Smooth muscle cell (in vitro differentiated cells): ENCODE data around the gene DIAPH3. TPM values are rescaled to one million over a fixed set of nuclear protein-coding genes. Genes with fewer than 3 reads are reported as not detected.

Experiments
- DNase-seq: peaks from one replicate; lab custom pipeline; 2025; ENCODE audit not compliant: unreplicated experiment; lab: John Stamatoyannopoulos, UW
- H2AFZ ChIP-seq: fragments of 200-600 bp; sonication (generic); 2 replicates; pipeline ENCODE4 v1.6.0; 2016; ENCODE audit warnings: antibody characterized with exemption, low read depth, mild to moderate bottlenecking
- H3F3A ChIP-seq: fragments of 200-600 bp; sonication (generic); 2 replicates; pipeline ENCODE4 v1.6.0; 2017; ENCODE audit warnings: antibody characterized with exemption, low read depth
- H3K27ac ChIP-seq: fragments of 200-600 bp; sonication (generic); 2 replicates; pipeline ENCODE4 v1.5.1; 2016; ENCODE audit warnings: low read depth, mild to moderate bottlenecking
- H3K27me3 ChIP-seq: fragments of 200-600 bp; sonication (generic); 2 replicates; pipeline ENCODE4 v1.6.1; 2016; ENCODE audit warnings: low read depth, mild to moderate bottlenecking
- H3K36me3 ChIP-seq: fragments of 200-600 bp; sonication (generic); 2 replicates; pipeline ENCODE4 v1.5.1; 2016; ENCODE audit warnings: low read depth
- H3K4me1 ChIP-seq: fragments of 200-600 bp; sonication (generic); 2 replicates; pipeline ENCODE4 v1.5.1; 2016; ENCODE audit warnings: low read depth
- H3K4me2 ChIP-seq: fragments of 200-600 bp; sonication (generic); 2 replicates; pipeline ENCODE4 v1.6.0; 2016; ENCODE audit warnings: mild to moderate bottlenecking
- H3K4me3 ChIP-seq: fragments of 200-600 bp; sonication (generic); 2 replicates; pipeline ENCODE4 v1.5.1; 2016; ENCODE audit warnings: mild to moderate bottlenecking
- H3K79me2 ChIP-seq: fragments of 200-600 bp; sonication (generic); 2 replicates; pipeline ENCODE4 v1.6.0; 2016; ENCODE audit warnings: low read depth, mild to moderate bottlenecking
- H3K9ac ChIP-seq: fragments of 200-600 bp; sonication (generic); 2 replicates; pipeline ENCODE4 v1.6.0; 2016; ENCODE audit warnings: low read depth
- H3K9me3 ChIP-seq: fragments of 200-600 bp; sonication (generic); replicated peaks from 2 replicates; pipeline ENCODE4 v1.5.1; 2016; ENCODE audit warnings: low read depth
- H4K20me1 ChIP-seq: fragments of 200-600 bp; sonication (generic); 2 replicates; pipeline ENCODE4 v1.6.0; 2016; ENCODE audit warnings: low read depth
- WGBS: methylation state at CpG from one replicate; pipeline ENCODE4 v1.1.7; 2016; ENCODE audit warnings: low lambda C conversion rate; 5-methylcytosine and 5-hydroxymethylcytosine counted together
- polyA plus RNA-seq: library from polyadenylated mRNA; unstranded; fragments of >200 nt; fragmentation: Nextera tagmentation; extraction: Ambion mirVana; gene quantifications from 2 replicates; pipeline ENCODE4 v1.2.1, GENCODE V29; 2016
- total RNA-seq: library from RNA; depleted of rRNA; stranded (reverse); fragments of >200 nt; gene quantifications from 2 replicates; pipeline ENCODE4 v1.2.3, GENCODE V29; 2014
- TF ChIP-seq, protein P1 (sequence below): fragments of 200-600 bp; sonication (generic); IDR thresholded peaks from 2 replicates; pipeline ENCODE4 v1.5.1; 2017; ENCODE audit warnings: borderline replicate concordance, mild to moderate bottlenecking, antibody characterized with exemption; ENCODE audit not compliant: insufficient read depth, poor library complexity, severe bottlenecking

The DIAPH3 gene
- total and polyA plus RNA-seq, 2 experiments from 2014 or later, result 6.8 to 9.5 TPM

DNA sequence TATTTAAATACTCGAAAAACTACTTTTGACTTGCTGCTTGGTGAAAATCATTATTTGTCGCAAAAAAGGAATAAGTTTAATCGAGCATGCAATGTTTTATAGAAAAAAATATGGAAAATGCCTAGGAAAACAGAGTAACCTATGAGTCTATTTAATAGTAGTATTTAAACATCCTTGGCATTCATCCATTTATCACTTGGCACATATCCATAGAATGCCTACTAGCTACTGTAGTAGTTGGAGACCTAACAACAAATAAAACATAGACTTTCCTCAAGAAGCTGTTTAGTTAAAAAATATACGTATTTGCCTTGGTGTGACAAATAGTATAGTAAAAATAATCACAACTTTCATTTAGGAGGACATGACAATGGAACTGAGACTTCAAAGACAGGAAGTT, 302.1 kb downstream of the DIAPH3 start:
- Histone ChIP-seq H3K4me3 (no peak overlapping the region), H3K36me3 (no peaks in the 10 kb centered on the region), H3K9ac (no peak overlapping the region), H3K27me3 (no peaks in the 10 kb centered on the region), H4K20me1 (no peaks in the 10 kb centered on the region), H3K79me2 (no peaks in the 10 kb centered on the region), H3K27ac (no peak overlapping the region), H3K4me1 (no peaks in the 10 kb centered on the region), H3F3A (no peaks in the 10 kb centered on the region), H3K4me2 (no peak overlapping the region), H3K9me3 (no peaks in the 10 kb centered on the region), H2AFZ (no peak overlapping the region)
- 95% methylated on average over 4 of the region's 4 CpGs for WGBS
- TF ChIP-seq, protein P1, sequence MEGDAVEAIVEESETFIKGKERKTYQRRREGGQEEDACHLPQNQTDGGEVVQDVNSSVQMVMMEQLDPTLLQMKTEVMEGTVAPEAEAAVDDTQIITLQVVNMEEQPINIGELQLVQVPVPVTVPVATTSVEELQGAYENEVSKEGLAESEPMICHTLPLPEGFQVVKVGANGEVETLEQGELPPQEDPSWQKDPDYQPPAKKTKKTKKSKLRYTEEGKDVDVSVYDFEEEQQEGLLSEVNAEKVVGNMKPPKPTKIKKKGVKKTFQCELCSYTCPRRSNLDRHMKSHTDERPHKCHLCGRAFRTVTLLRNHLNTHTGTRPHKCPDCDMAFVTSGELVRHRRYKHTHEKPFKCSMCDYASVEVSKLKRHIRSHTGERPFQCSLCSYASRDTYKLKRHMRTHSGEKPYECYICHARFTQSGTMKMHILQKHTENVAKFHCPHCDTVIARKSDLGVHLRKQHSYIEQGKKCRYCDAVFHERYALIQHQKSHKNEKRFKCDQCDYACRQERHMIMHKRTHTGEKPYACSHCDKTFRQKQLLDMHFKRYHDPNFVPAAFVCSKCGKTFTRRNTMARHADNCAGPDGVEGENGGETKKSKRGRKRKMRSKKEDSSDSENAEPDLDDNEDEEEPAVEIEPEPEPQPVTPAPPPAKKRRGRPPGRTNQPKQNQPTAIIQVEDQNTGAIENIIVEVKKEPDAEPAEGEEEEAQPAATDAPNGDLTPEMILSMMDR, result no peak
- DNase-seq, result no peak

DNA sequence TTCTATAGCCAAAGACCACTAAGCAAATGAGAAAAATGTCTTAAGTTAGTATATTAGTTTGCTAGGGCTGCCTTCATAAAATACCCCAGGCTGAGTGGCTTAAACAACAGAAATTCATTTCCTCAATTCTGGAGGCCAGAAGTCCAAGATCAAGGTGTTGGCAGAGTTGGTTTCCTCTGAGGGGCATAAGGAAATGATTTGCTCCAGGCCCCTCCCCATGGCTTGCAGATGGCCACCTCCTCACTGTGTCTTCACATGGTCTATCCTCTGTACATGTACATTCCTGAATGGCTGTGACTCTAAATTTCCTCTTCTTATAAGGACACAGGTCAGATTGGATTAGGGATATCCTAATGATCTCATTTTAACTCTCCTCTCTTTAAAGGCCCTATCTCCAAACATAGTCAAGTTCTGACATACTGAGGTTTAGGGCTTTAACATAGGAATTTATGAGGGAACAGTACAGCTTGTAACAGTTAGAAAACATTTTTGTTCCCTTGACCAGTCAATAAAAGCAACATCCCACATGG, 307.4 kb downstream of the DIAPH3 start:
- Histone ChIP-seq H3K4me1 (no peaks in the 10 kb centered on the region), H3K27me3 (no peaks in the 10 kb centered on the region), H4K20me1 (no peaks in the 10 kb centered on the region), H3K4me3 (no peak overlapping the region), H3K4me2 (no peak overlapping the region), H3K27ac (no peak overlapping the region), H3K36me3 (no peaks in the 10 kb centered on the region), H2AFZ (no peak overlapping the region), H3K79me2 (no peaks in the 10 kb centered on the region), H3F3A (no peaks in the 10 kb centered on the region), H3K9me3 (no peaks in the 10 kb centered on the region), H3K9ac (no peak overlapping the region)
- TF ChIP-seq, protein P1, result no peak
- DNase-seq, result no peak

DNA sequence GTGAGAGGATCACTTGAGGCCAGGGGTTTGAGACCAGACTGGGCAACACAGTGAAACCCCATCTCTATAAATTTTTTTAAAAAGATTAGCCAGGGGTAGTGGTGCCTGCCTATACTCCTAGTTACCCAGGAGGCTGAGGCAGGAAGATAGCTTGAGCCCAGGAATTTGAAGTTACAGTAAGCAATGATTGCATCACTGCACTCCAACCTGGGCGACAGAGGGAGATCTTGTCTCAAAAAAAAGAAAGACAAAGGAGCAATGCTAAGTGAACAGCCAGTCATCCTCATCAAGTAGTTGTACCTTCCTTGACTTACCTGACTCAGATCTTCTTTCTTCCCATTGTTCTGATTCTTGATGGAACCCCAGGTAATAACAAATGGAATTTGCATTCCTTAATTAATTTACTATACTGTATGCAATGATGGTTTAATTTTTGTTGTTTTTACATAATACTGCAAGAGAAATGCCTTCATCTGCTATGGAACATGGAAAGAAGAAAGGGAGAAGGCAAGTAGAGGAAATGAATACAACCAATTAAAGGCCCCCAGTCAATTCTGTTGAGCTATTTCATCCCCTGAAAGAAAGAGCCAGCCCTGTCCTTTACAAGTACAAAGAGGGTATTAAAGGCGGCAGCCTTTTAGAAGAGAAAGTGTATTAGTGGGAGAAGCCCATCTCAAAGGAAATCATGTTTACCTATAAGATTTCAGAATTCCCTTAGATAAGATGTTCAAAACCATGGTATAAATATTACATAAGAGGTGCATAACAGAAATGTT, 316.7 kb downstream of the DIAPH3 start:
- Histone ChIP-seq H2AFZ (no peak overlapping the region), H3K4me2 (no peak overlapping the region), H3K27me3 (no peaks in the 10 kb centered on the region), H3K4me3 (no peak overlapping the region), H3K9ac (no peak overlapping the region), H3K9me3 (no peaks in the 10 kb centered on the region), H3F3A (no peaks in the 10 kb centered on the region), H3K27ac (no peak overlapping the region), H3K4me1 (peaks cover 14% of the 10 kb centered on the region), H3K36me3 (no peaks in the 10 kb centered on the region), H3K79me2 (no peaks in the 10 kb centered on the region), H4K20me1 (no peaks in the 10 kb centered on the region)
- TF ChIP-seq, protein P1, result no peak
- WGBS, result 83% methylated on average over 2 of the region's 2 CpGs
- no peak for DNase-seq

DNA sequence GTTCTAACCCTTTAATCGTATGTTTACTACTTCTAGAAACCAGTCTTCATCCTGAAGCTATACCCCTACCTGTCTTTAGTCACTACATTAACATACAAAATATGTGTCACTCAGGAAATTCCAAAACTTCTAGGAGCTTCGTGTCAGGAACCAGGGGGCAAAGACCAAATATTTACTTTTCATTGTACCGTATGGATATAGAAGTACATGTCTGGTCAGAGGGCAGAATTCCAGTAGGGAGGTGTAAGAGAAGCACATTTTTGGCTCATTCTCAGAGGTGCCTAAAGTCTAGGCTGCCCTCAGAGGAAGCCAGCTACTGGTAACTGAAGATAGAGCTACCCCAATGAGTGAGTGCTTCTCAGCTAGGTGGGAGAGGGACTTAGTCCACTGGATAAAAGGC, 320.7 kb downstream of the DIAPH3 start:
- Histone ChIP-seq H2AFZ (no peak overlapping the region), H4K20me1 (no peaks in the 10 kb centered on the region), H3K79me2 (no peaks in the 10 kb centered on the region), H3K4me1 (peaks cover 14% of the 10 kb centered on the region), H3K9ac (no peak overlapping the region), H3K4me2 (no peak overlapping the region), H3F3A (no peaks in the 10 kb centered on the region), H3K9me3 (no peaks in the 10 kb centered on the region), H3K27ac (no peak overlapping the region), H3K36me3 (no peaks in the 10 kb centered on the region), H3K4me3 (no peak overlapping the region), H3K27me3 (no peaks in the 10 kb centered on the region)
- DNase-seq, result no peak
- WGBS, result 78% methylated on average over 3 of the region's 3 CpGs
- TF ChIP-seq, protein P1, result no peak
